HG02571 (cell line): ENCODE results near the gene KRT6C.
"Not testable (repeated sequence)": the region's sequence is repeated elsewhere in the genome, so short reads cannot be mapped to it uniquely, and the experiment has no call there.

Experiments used
- ATAC-seq: cut with Tn5 transposase; IDR thresholded peaks from one replicate; pipeline ENCODE4 v1.9.1; 2021; ENCODE audit warnings: mild to moderate bottlenecking, moderate library complexity; ENCODE audit not compliant: unreplicated experiment

KRT6C gene

GRCh38 chr12:52461693-52462092 lies 11.9 kb downstream of the KRT6C start:
- no peak for ATAC-seq

GRCh38 chr12:52458861-52459260 lies 14.7 kb downstream of the KRT6C start:
- ATAC-seq = no peak

- no peak for ATAC-seq
These were observed 17.8 kb downstream of the KRT6C start for GRCh38 chr12:52455821-52456220.

- ATAC-seq = no peak
These were observed 19.0 kb downstream of the KRT6C start for GRCh38 chr12:52454411-52455201.

GRCh38 chr12:52452101-52452500 lies 21.5 kb downstream of the KRT6C start, which contains the start of gene KRT6B:
KRT6B (minus strand) TSS chr12:52452146; CDS start chr12:52452078, 68 bp downstream.
- no peak for ATAC-seq

- no peak for ATAC-seq
These were observed 25.4 kb downstream of the KRT6C start for GRCh38 chr12:52448228-52448627.

GRCh38 chr12:52447196-52447595 lies 26.4 kb downstream of the KRT6C start:
- not testable (repeated sequence) for ATAC-seq

- no peak for ATAC-seq
These were observed 27.1 kb downstream of the KRT6C start for GRCh38 chr12:52446367-52447045.

GRCh38 chr12:52445876-52446275 lies 27.7 kb downstream of the KRT6C start:
- no peak for ATAC-seq

- no peak for ATAC-seq
These were observed 28.7 kb downstream of the KRT6C start for GRCh38 chr12:52444647-52445595.

GRCh38 chr12:52443966-52444365 lies 29.6 kb downstream of the KRT6C start:
- ATAC-seq = no peak

GRCh38 chr12:52442600-52443061 lies 31.0 kb downstream of the KRT6C start:
- ATAC-seq = no peak

- ATAC-seq = no peak
These were observed 32.2 kb downstream of the KRT6C start for GRCh38 chr12:52441320-52441911.

GRCh38 chr12:52440821-52441319 lies 32.7 kb downstream of the KRT6C start:
- no peak for ATAC-seq

GRCh38 chr12:52439845-52440244 lies 33.8 kb downstream of the KRT6C start:
- ATAC-seq = no peak

GRCh38 chr12:52439420-52439819 lies 34.2 kb downstream of the KRT6C start:
- no peak for ATAC-seq

- ATAC-seq = no peak
These were observed 35.0 kb downstream of the KRT6C start for GRCh38 chr12:52438305-52439301.

- ATAC-seq = no peak
These were observed 36.1 kb downstream of the KRT6C start for GRCh38 chr12:52437508-52437907.

- no peak for ATAC-seq
These were observed 36.7 kb downstream of the KRT6C start for GRCh38 chr12:52436828-52437474.
